H9 (cell line): ENCODE measurements around the gene HECW1. TPM values are rescaled to one million over a fixed set of nuclear protein-coding genes. Genes with fewer than 3 reads are reported as not detected.
A peak's percentile ranks its signal among the peaks of the same experiment; 100 is the strongest.

ENCODE experiments used
- DNase-seq: peaks from one replicate; pipeline ENCODE4 v3.0.0-alpha.2; 2017
- H2AFZ ChIP-seq: one replicate; pipeline ENCODE4 v1.6.1; 2013; ENCODE audit warnings: mild to moderate bottlenecking, low read length, control low read depth, moderate library complexity
- H2AK5ac ChIP-seq: 2 replicates; pipeline ENCODE4 v1.6.1; 2013; ENCODE audit warnings: low read length, control low read depth, mixed read lengths; ENCODE audit not compliant: insufficient read length
- H2BK120ac ChIP-seq: one replicate; pipeline ENCODE4 v1.6.1; 2013; ENCODE audit warnings: low read depth, mild to moderate bottlenecking, low read length, control low read depth, inconsistent platforms; ENCODE audit not compliant: poor library complexity, severe bottlenecking
- H2BK12ac ChIP-seq: 2 replicates; pipeline ENCODE4 v1.6.1; 2013; ENCODE audit warnings: low read length, control low read depth, mixed read lengths, low read depth; ENCODE audit not compliant: insufficient read length
- H2BK15ac ChIP-seq: 2 replicates; pipeline ENCODE4 v1.6.1; 2013; ENCODE audit warnings: low read depth, low read length, control low read depth
- H2BK20ac ChIP-seq: one replicate; pipeline ENCODE4 v1.6.1; 2013; ENCODE audit warnings: low read depth, mild to moderate bottlenecking, low read length, control low read depth, inconsistent platforms; ENCODE audit not compliant: poor library complexity, severe bottlenecking
- H2BK5ac ChIP-seq: 2 replicates; pipeline ENCODE4 v1.6.1; 2013; ENCODE audit warnings: low read length, control low read depth, mixed read lengths; ENCODE audit not compliant: insufficient read length
- H3K14ac ChIP-seq: 2 replicates; pipeline ENCODE4 v1.6.1; 2013; ENCODE audit warnings: low read length, control low read depth; ENCODE audit not compliant: insufficient read depth
- H3K18ac ChIP-seq: 2 replicates; pipeline ENCODE4 v1.6.1; 2013; ENCODE audit warnings: low read depth, mild to moderate bottlenecking, mixed read lengths, low read length, control low read depth; ENCODE audit not compliant: insufficient read length
- H3K23ac ChIP-seq: 2 replicates; pipeline ENCODE4 v1.6.1; 2013; ENCODE audit warnings: low read length, control low read depth, mixed read lengths, low read depth; ENCODE audit not compliant: insufficient read length
- H3K23me2 ChIP-seq: 2 replicates; pipeline ENCODE4 v1.6.1; 2013; ENCODE audit warnings: low read depth, mild to moderate bottlenecking, mixed read lengths, low read length, control low read depth; ENCODE audit not compliant: insufficient read length, poor library complexity, severe bottlenecking
- H3K27ac ChIP-seq: 2 replicates; pipeline ENCODE4 v1.5.1; 2013; ENCODE audit warnings: low read length, control low read depth, mixed read lengths, low read depth; ENCODE audit not compliant: insufficient read length
- H3K27me3 ChIP-seq: 2 replicates; pipeline ENCODE4 v1.6.1; 2013; ENCODE audit warnings: low read length, control low read depth, inconsistent platforms; ENCODE audit not compliant: insufficient read depth
- H3K4ac ChIP-seq: 2 replicates; pipeline ENCODE4 v1.6.1; 2013; ENCODE audit warnings: low read depth, mild to moderate bottlenecking, control low read depth, inconsistent platforms, low read length, moderate library complexity
- H3K4me1 ChIP-seq: 2 replicates; pipeline ENCODE4 v1.6.1; 2013; ENCODE audit warnings: low read length, control low read depth, inconsistent platforms; ENCODE audit not compliant: insufficient read depth
- H3K4me2 ChIP-seq: 2 replicates; pipeline ENCODE4 v1.6.1; 2013; ENCODE audit warnings: low read length, control low read depth, mixed read lengths; ENCODE audit not compliant: insufficient read length, insufficient read depth
- H3K56ac ChIP-seq: 2 replicates; pipeline ENCODE4 v1.6.1; 2013; ENCODE audit warnings: low read depth, mild to moderate bottlenecking, mixed read lengths, low read length, control low read depth; ENCODE audit not compliant: insufficient read length
- H3K79me1 ChIP-seq: 2 replicates; pipeline ENCODE4 v1.6.1; 2013; ENCODE audit warnings: low read depth, mild to moderate bottlenecking, moderate library complexity, low read length, control low read depth, inconsistent platforms; ENCODE audit not compliant: insufficient read depth, poor library complexity, severe bottlenecking
- H3K79me2 ChIP-seq: 2 replicates; pipeline ENCODE4 v1.6.1; 2013; ENCODE audit warnings: low read length, control low read depth, inconsistent platforms; ENCODE audit not compliant: insufficient read depth
- H3K9ac ChIP-seq: 2 replicates; pipeline ENCODE4 v1.6.1; 2013; ENCODE audit warnings: low read length, control low read depth, mixed read lengths; ENCODE audit not compliant: insufficient read length; ENCODE audit errors: extremely low read depth
- H3K9me3 ChIP-seq: one replicate; pipeline ENCODE4 v1.6.1; 2013; ENCODE audit warnings: low read depth, low read length, inconsistent platforms; ENCODE audit not compliant: control insufficient read depth
- H3T11ph ChIP-seq: one replicate; pipeline ENCODE4 v1.6.1; 2013; ENCODE audit warnings: mild to moderate bottlenecking, low read length, control low read depth, inconsistent platforms
- H4K20me1 ChIP-seq: one replicate; pipeline ENCODE4 v1.6.1; 2013; ENCODE audit not compliant: control insufficient read depth, insufficient read length, insufficient read depth
- H4K5ac ChIP-seq: 2 replicates; pipeline ENCODE4 v1.6.1; 2013; ENCODE audit warnings: low read depth, mild to moderate bottlenecking, mixed read lengths, low read length, control low read depth; ENCODE audit not compliant: insufficient read length
- H4K8ac ChIP-seq: replicated peaks from 2 replicates; pipeline ENCODE4 v1.6.1; 2013; ENCODE audit warnings: low read length, control low read depth, mixed read lengths, low read depth; ENCODE audit not compliant: insufficient read length
- H4K91ac ChIP-seq: 2 replicates; pipeline ENCODE4 v1.6.1; 2013; ENCODE audit warnings: low read depth, mild to moderate bottlenecking, moderate library complexity, mixed read lengths, low read length, control low read depth; ENCODE audit not compliant: insufficient read length
- H3K27ac Mint-ChIP-seq, 3 experiments: 2 replicates in 2 of 3; 3 replicates in 1 of 3; pipeline ENCODE4 v1.8.0; 2020 to 2021; ENCODE audit warnings: mixed read lengths in 3 of 3, mild to moderate bottlenecking in 1 of 3, moderate library complexity in 1 of 3
- H3K27me3 Mint-ChIP-seq: 2 replicates; pipeline ENCODE4 v1.8.0; 2021; ENCODE audit warnings: low read depth, mild to moderate bottlenecking, moderate library complexity, mixed read lengths
- H3K36me3 Mint-ChIP-seq, 3 experiments: 2 replicates in 2 of 3; 3 replicates in 1 of 3; pipeline ENCODE4 v1.8.0; 2020 to 2021; ENCODE audit warnings: low read depth in 3 of 3, mixed read lengths in 3 of 3; ENCODE audit not compliant: insufficient read depth in 1 of 3
- H3K4me1 Mint-ChIP-seq, 2 experiments: 2 replicates each; pipeline ENCODE4 v1.8.0; 2020; ENCODE audit warnings: mixed read lengths in 2 of 2
- H3K4me3 Mint-ChIP-seq, 2 experiments: 2 replicates in 1 of 2; 3 replicates in 1 of 2; pipeline ENCODE4 v1.8.0; 2020 to 2021; ENCODE audit warnings: mild to moderate bottlenecking in 2 of 2, mixed read lengths in 2 of 2, moderate library complexity in 1 of 2
- H3K9me3 Mint-ChIP-seq, 2 experiments: 2 replicates in 1 of 2; 3 replicates in 1 of 2; pipeline ENCODE4 v1.8.0; 2020; ENCODE audit warnings: mild to moderate bottlenecking in 2 of 2, mixed read lengths in 2 of 2, moderate library complexity in 1 of 2
- CTCF ChIP-seq: fragments of 200-600 bp; sonication (generic); conservative IDR thresholded peaks from 3 replicates; pipeline ENCODE4 v1.8.0; 2021; ENCODE audit warnings: antibody characterized with exemption, mild to moderate bottlenecking
- total RNA-seq: library from RNA; stranded (reverse); gene quantifications from 2 replicates; pipeline ENCODE4 v1.2.1, GENCODE V29; 2021

HECW1 gene
- total RNA-seq, 1 experiment from 2014 or later, result 5.0 TPM

- Histone ChIP-seq H3K23ac (no peak overlapping the region), H2AK5ac (no peak overlapping the region), H3K9ac (no peak overlapping the region), H3T11ph (no peak overlapping the region), H3K14ac (no peak overlapping the region), H4K5ac (no peak overlapping the region), H2BK120ac (no peak overlapping the region), H3K4me1 (peaks cover 6% of the 10 kb centered on the region; the same call in 1 of the 2 replicates), H4K8ac (no peak overlapping the region), H3K56ac (no peak overlapping the region), H3K27me3 (no peaks in the 10 kb centered on the region), H3K79me2 (no peaks in the 10 kb centered on the region), H3K79me1 (no peaks in the 10 kb centered on the region), H2BK12ac (no peak overlapping the region), H2BK5ac (no peak overlapping the region), H2BK15ac (no peak overlapping the region), H3K9me3 (no peaks in the 10 kb centered on the region), H3K27ac (no peak overlapping the region), H3K18ac (no peak overlapping the region), H4K20me1 (no peaks in the 10 kb centered on the region), H3K4ac (no peak overlapping the region), H2AFZ (no peak overlapping the region), H3K23me2 (no peaks in the 10 kb centered on the region), H2BK20ac (no peak overlapping the region), H4K91ac (peak overlapping the region; percentile 32), H3K4me2 (no peak overlapping the region)
- no peak for TF ChIP-seq CTCF
- peaks cover 8 to 14% of the 10 kb centered on the region in 2 experiments; a peak in 4 of 5 replicates for H3K9me3 Mint-ChIP-seq
- H3K27ac Mint-ChIP-seq, result no peak overlapping the region
- peaks cover 15 to 29% (median 21%) of the 10 kb centered on the region in 3 experiments for H3K36me3 Mint-ChIP-seq
- no peak for DNase-seq
- peaks cover 2% of the 10 kb centered on the region; the same call in 1 of the 2 replicates for H3K27me3 Mint-ChIP-seq
- H3K4me3 Mint-ChIP-seq, result no peak overlapping the region
- peaks cover 46 to 47% of the 10 kb centered on the region in 2 experiments for H3K4me1 Mint-ChIP-seq
These were observed 286.4 kb downstream of the HECW1 start for GRCh38 chr7:43398831-43399230.
